NOMO-1 treated with dmso at 0.1 percent for 144 hours (cell line): ENCODE results near the gene TBC1D16.

Experiments
- DNase-seq: peaks from one replicate; lab custom pipeline; 2025; ENCODE audit not compliant: unreplicated experiment; lab: John Stamatoyannopoulos, UW

The TBC1D16 gene

GRCh38 chr17:79892457-79893241 is 143.0 kb downstream of the TBC1D16 start:
- DNase-seq = no peak

GRCh38 chr17:79891113-79891730 is 144.4 kb downstream of the TBC1D16 start:
- DNase-seq = no peak

GRCh38 chr17:79890706-79891105 is 145.0 kb downstream of the TBC1D16 start:
- no peak for DNase-seq

- no peak for DNase-seq
Observed at GRCh38 chr17:79888811-79889634, 146.6 kb downstream of the TBC1D16 start.

- no peak for DNase-seq
Observed at GRCh38 chr17:79888009-79888540, 147.6 kb downstream of the TBC1D16 start.

- no peak for DNase-seq
Observed at GRCh38 chr17:79887451-79887991, 148.2 kb downstream of the TBC1D16 start.

GRCh38 chr17:79883202-79883601 is 152.5 kb downstream of the TBC1D16 start:
- DNase-seq = no peak
